Measurements from ENCODE around the gene TRMT2B.
"Not testable (repeated sequence)": the region's sequence is repeated elsewhere in the genome, so short reads cannot be mapped to it uniquely, and the experiment has no call there.

TRMT2B gene

DNA sequence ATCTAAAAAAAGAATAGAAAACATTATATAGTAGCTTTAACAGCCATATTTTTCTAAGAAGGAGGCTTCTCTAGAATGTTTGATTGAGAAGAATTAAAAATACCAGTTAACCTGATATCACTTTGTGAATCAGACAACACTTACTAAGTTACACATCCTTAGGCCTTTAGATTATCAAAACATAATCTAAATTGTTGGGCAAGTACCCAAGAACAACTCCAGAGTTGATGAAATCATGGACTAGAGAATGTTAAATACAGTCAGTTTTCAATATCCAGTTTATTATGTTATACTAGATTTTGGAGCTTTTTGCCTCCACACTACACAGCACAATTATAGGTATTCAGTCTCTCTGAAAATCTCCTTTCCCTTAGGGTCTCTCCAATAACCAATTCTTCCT is 42.8 kb downstream of the TRMT2B start:
- no peaks in the 10 kb centered on the region for H3K36me3 ChIP-seq (ENCODE audit: control insufficient read depth, insufficient read depth, low read length)
- DNase-seq (ENCODE audit: low read depth, low spot score) = no peak

DNA sequence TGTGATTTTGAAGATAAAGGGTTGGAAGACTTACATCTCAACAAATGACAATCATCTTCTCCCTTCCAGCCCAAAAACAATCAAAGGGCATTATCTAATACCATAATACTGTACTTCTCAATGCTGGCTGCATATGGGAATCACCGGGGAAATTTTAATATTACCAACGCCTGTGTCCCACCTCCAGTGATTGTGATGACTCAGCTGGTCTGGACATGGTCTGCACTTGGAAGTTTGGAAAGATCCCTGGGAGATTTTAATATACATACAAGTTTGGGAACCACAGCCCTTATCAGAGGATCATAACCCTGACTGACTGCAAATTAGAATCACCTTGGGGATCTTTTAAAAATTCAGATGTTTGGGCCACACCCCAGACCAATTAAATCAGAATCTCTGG is 52.5 kb downstream of the TRMT2B start:
- H3K9me3 ChIP-seq (ENCODE audit: control insufficient read depth, insufficient read depth, low read length) = no peaks in the 10 kb centered on the region
- H3K36me3 ChIP-seq (ENCODE audit: control insufficient read depth, insufficient read depth, low read length) = no peaks in the 10 kb centered on the region
- no peak for DNase-seq (ENCODE audit: low read depth, low spot score)
- H3K4me1 ChIP-seq (ENCODE audit: control insufficient read depth, insufficient read depth, low read length) = no peaks in the 10 kb centered on the region
- H3K27ac ChIP-seq (ENCODE audit: low read length) = no peak overlapping the region
- no peaks in the 10 kb centered on the region for H3K27me3 ChIP-seq (ENCODE audit: control insufficient read depth, insufficient read depth, low read length)
- no peak overlapping the region for H3K4me3 ChIP-seq (ENCODE audit: low read length)
- no CpG with 5 or more reads among the region's 2 CpGs for WGBS (ENCODE audit: insufficient coverage, insufficient read length)

More for the DNA sequence above, 42.8 kb downstream of the TRMT2B start:
- Histone ChIP-seq H3K27me3 (ENCODE audit: control insufficient read depth, insufficient read depth, low read length) (no peaks in the 10 kb centered on the region), H3K4me3 (ENCODE audit: low read length) (no peak overlapping the region), H3K9me3 (ENCODE audit: control insufficient read depth, insufficient read depth, low read length) (no peaks in the 10 kb centered on the region), H3K4me1 (ENCODE audit: control insufficient read depth, insufficient read depth, low read length) (no peaks in the 10 kb centered on the region), H3K27ac (ENCODE audit: low read length) (no peak overlapping the region)

DNA sequence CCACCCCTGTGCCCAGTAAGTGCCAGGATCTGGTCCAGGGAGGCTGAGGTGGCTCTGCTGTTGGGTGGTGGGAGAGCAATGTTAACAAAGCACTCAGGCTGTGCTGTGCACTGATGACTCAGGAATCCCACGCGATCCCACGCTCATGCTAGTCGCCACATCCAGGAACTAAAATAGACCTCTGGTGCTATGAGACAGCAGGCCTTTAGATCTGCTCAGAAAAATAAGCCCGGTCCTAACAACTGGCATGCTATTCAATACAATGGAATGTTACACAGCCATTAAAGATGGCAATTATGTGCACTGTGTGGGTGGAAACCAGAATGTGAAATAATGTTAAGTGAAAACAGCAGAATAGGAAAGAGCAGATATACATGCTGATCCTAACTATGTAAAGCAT is 56.4 kb downstream of the TRMT2B start:
- no peak for DNase-seq (ENCODE audit: low read depth, low spot score)
- H3K36me3 ChIP-seq (ENCODE audit: control insufficient read depth, insufficient read depth, low read length) = no peaks in the 10 kb centered on the region
- H3K27me3 ChIP-seq (ENCODE audit: control insufficient read depth, insufficient read depth, low read length) = no peaks in the 10 kb centered on the region
- no peak overlapping the region for H3K4me3 ChIP-seq (ENCODE audit: low read length)
- H3K4me1 ChIP-seq (ENCODE audit: control insufficient read depth, insufficient read depth, low read length) = no peaks in the 10 kb centered on the region
- WGBS (ENCODE audit: insufficient coverage, insufficient read length) = no CpG with 5 or more reads among the region's 5 CpGs
- no peaks in the 10 kb centered on the region for H3K9me3 ChIP-seq (ENCODE audit: control insufficient read depth, insufficient read depth, low read length)
- H3K27ac ChIP-seq (ENCODE audit: low read length) = no peak overlapping the region

DNA sequence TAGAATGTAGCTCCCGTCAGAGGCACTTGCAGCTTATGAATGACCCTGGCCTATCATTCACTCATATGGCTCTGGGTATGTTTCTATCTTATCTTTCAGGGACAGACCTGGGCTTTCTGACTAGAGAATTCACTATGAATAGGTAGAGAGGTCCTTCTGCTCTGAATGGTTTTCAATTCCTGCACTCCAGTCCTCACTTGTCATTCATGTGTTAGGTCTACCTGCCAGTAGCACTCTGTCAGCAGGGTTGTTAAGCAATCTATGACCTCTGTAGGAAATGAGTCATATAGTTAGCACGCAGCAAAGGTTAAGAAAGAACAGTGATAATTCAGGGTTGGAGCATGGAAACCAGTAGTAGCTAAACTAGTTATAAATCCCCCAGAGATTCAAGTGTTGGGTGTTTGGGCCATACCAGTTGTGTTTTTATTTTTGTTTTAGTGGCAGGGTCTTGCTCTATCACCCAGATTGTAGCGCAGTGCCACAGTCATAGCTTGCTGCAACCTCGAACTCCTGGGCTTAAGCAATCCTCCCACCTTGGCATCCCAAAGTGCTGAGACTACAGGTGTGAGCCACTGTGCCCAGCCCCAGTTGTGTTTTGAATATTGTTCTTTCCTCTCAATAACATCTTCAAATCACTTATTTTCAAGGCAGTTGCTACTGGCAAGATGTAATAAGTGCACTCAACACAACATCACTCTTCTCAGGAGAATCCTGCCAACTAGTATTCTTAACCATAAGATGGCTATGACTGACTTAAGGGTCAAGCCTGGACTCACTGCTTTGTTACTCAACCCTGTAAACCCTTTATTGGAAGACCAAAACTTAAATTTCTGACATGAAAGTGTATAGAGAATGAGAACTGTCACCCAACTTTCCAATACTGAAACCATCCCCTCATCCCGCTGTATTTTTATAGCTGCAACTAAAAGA is 57.3 kb downstream of the TRMT2B start:
- Histone ChIP-seq H3K27me3 (ENCODE audit: control insufficient read depth, insufficient read depth, low read length) (no peaks in the 10 kb centered on the region), H3K9me3 (ENCODE audit: control insufficient read depth, insufficient read depth, low read length) (no peaks in the 10 kb centered on the region)
- no CpG with 5 or more reads among the region's 5 CpGs for WGBS (ENCODE audit: insufficient coverage, insufficient read length)

DNA sequence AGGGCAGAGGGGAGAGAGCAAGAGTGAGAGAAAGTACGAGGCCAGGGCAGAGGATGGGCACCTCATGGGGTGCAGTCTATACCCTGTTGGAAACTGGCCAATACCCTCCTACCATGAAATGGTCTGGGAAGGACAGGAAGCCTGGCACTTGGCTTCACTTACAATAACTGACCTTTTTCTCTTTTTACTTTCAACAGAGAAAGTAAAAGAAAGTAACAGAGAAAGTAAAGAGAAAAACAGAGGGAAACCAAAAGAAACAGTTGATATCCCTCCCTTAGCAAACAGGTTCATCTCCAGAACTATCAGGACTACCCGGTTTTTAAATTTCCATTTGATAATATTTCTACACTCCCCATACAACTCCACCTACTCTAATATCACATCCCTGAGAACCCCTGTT is 61.8 kb downstream of the TRMT2B start:
- H3K36me3 ChIP-seq (ENCODE audit: control insufficient read depth, insufficient read depth, low read length) = no peaks in the 10 kb centered on the region
- WGBS (ENCODE audit: insufficient coverage, insufficient read length) = 100% methylated on average over 1 of the region's 2 CpGs
- no peaks in the 10 kb centered on the region for H3K9me3 ChIP-seq (ENCODE audit: control insufficient read depth, insufficient read depth, low read length)
- no peak overlapping the region for H3K27ac ChIP-seq (ENCODE audit: low read length)
- H3K4me3 ChIP-seq (ENCODE audit: low read length) = no peak overlapping the region
- DNase-seq (ENCODE audit: low read depth, low spot score) = no peak
- no peaks in the 10 kb centered on the region for H3K4me1 ChIP-seq (ENCODE audit: control insufficient read depth, insufficient read depth, low read length)
- no peaks in the 10 kb centered on the region for H3K27me3 ChIP-seq (ENCODE audit: control insufficient read depth, insufficient read depth, low read length)

More for the DNA sequence above, 57.3 kb downstream of the TRMT2B start:
- H3K4me3 ChIP-seq (ENCODE audit: low read length) = no peak overlapping the region
- H3K27ac ChIP-seq (ENCODE audit: low read length) = no peak overlapping the region
- no peaks in the 10 kb centered on the region for H3K4me1 ChIP-seq (ENCODE audit: control insufficient read depth, insufficient read depth, low read length)
- H3K36me3 ChIP-seq (ENCODE audit: control insufficient read depth, insufficient read depth, low read length) = no peaks in the 10 kb centered on the region
- DNase-seq (ENCODE audit: low read depth, low spot score) = no peak

DNA sequence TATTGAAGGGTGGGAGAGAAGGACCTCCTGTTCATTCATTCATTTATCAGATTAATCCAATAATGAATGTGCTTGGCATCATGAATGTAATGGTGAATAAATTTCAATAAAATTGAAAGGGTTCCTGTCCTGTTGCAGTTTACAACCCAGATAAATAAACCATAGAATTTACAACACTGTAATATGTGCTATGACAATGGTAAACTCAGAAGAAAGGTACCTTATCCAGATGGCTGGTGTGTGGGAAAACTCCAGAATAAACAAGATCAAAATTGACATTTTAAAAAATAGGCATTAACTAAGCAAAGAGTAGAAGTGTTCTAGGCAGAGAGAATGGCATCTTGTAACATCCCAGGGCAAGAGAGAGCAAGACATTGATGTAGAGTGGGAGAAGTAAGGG is 67.1 kb downstream of the TRMT2B start:
- H3K27ac ChIP-seq (ENCODE audit: low read length) = no peak overlapping the region
- H3K4me3 ChIP-seq (ENCODE audit: low read length) = no peak overlapping the region
- no peaks in the 10 kb centered on the region for H3K4me1 ChIP-seq (ENCODE audit: control insufficient read depth, insufficient read depth, low read length)
- H3K9me3 ChIP-seq (ENCODE audit: control insufficient read depth, insufficient read depth, low read length) = no peaks in the 10 kb centered on the region
- H3K36me3 ChIP-seq (ENCODE audit: control insufficient read depth, insufficient read depth, low read length) = no peaks in the 10 kb centered on the region
- DNase-seq (ENCODE audit: low read depth, low spot score) = no peak
- no peaks in the 10 kb centered on the region for H3K27me3 ChIP-seq (ENCODE audit: control insufficient read depth, insufficient read depth, low read length)

DNA sequence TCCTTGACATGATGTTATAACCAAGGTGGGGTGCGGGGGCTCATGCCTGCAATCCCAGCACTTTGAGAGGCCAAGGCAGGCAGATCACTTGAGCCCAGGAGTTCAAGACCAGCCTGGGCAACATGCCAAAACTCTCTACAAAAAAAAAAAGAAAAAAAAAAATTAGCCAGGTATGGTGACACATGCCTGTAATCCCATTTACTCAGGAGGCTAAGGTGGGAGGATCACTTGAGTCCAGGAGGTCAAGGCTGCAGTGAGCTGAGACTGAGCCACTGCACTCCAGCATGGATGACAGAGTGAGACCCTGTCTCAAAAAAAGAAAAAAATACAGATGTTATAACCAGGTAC is 70.4 kb downstream of the TRMT2B start:
- not testable (repeated sequence) for DNase-seq (ENCODE audit: low read depth, low spot score); H3K4me3 ChIP-seq (ENCODE audit: low read length); H3K9me3 ChIP-seq (ENCODE audit: control insufficient read depth, insufficient read depth, low read length); H3K4me1 ChIP-seq (ENCODE audit: control insufficient read depth, insufficient read depth, low read length); H3K27ac ChIP-seq (ENCODE audit: low read length); H3K27me3 ChIP-seq (ENCODE audit: control insufficient read depth, insufficient read depth, low read length); H3K36me3 ChIP-seq (ENCODE audit: control insufficient read depth, insufficient read depth, low read length)
- no CpG with 5 or more reads among the region's 1 CpG for WGBS (ENCODE audit: insufficient coverage, insufficient read length)

DNA sequence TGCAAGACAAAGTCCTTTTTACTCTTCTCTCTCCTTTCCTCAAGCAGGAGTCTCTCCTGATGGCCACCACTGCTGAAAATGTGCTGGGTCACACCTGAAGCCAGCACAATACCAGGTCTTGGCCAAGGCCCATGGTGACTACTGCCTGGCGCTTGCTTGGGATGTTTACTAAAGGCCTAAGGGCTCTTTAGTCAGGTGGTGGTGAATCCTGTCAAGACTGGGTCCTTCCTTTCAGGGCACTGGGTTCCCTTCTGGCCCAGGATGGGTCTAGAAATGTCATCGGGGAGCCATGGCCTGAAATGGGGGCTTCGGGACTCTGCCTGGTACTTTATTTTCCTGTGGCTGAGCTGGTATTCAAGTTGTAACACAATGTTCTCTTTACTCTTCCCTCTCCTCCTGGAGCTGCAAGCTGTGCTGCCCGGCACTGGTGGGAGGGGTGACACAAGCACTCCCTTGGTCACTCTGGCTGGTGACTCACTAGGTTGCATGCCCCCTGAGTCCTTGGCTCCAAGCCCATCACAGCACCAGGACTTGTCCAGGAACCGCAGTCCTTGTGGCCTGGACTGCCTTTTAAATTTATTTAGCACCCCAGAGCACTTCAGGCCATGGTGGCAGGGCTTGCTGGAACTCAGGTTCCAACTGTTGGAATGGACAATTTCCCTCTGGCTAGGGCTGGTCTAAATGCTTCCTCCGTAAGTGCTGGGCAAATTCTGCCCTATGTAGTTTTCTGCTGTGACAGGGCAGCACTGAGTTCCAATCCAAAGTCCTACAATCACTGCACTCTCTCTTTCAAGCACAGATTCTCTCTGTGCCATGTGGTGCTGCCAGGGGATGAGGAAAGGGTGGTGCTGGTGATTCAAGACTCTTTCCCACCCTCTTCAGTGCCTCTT is 71.1 kb downstream of the TRMT2B start:
- Histone ChIP-seq H3K27me3 (ENCODE audit: control insufficient read depth, insufficient read depth, low read length) (no peaks in the 10 kb centered on the region), H3K4me3 (ENCODE audit: low read length) (no peak overlapping the region), H3K36me3 (ENCODE audit: control insufficient read depth, insufficient read depth, low read length) (no peaks in the 10 kb centered on the region), H3K4me1 (ENCODE audit: control insufficient read depth, insufficient read depth, low read length) (no peaks in the 10 kb centered on the region), H3K9me3 (ENCODE audit: control insufficient read depth, insufficient read depth, low read length) (no peaks in the 10 kb centered on the region), H3K27ac (ENCODE audit: low read length) (no peak overlapping the region)
- no CpG with 5 or more reads among the region's 6 CpGs for WGBS (ENCODE audit: insufficient coverage, insufficient read length)
- DNase-seq (ENCODE audit: low read depth, low spot score) = no peak

DNA sequence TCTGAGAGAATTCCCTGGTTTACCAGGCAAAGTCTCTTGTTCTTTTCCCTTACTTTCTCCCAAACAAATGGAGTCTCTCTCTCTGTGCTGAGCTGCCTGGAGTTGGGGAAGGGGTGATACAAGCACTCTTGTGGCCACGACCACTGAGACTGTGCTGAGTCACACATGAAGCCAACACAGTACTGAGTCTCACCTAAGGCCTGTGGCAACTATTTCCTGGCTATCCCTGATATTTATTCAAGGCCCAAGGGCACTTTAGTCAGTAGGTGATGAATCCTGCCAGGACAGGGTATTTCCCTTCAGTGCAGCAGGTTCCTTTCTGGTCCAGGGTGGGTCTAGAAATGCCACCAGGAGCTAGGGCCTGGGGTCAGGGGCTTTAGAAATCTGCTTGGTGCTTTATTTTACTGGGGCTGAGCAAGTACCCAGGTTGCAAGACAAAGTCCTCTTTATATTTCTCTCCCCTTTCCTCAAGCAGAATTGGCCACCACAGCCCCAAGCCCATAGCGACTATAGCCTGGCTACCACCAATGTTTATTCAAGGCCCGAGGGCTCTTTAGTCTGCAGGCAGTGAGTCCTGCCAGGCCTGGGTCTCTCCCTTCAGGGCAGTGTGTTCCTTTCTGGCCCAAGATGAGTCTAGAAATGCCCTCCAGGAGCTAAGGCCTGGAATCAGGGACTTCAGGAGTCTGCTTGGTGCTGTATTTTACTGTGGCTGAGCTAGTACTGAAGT is 71.9 kb downstream of the TRMT2B start:
- H3K4me1 ChIP-seq (ENCODE audit: control insufficient read depth, insufficient read depth, low read length) = no peaks in the 10 kb centered on the region
- H3K4me3 ChIP-seq (ENCODE audit: low read length) = no peak overlapping the region
- H3K9me3 ChIP-seq (ENCODE audit: control insufficient read depth, insufficient read depth, low read length) = no peaks in the 10 kb centered on the region
- H3K27ac ChIP-seq (ENCODE audit: low read length) = no peak overlapping the region
- no CpG with 5 or more reads among the region's 3 CpGs for WGBS (ENCODE audit: insufficient coverage, insufficient read length)
- no peaks in the 10 kb centered on the region for H3K27me3 ChIP-seq (ENCODE audit: control insufficient read depth, insufficient read depth, low read length)
- no peaks in the 10 kb centered on the region for H3K36me3 ChIP-seq (ENCODE audit: control insufficient read depth, insufficient read depth, low read length)
- DNase-seq (ENCODE audit: low read depth, low spot score) = no peak

DNA sequence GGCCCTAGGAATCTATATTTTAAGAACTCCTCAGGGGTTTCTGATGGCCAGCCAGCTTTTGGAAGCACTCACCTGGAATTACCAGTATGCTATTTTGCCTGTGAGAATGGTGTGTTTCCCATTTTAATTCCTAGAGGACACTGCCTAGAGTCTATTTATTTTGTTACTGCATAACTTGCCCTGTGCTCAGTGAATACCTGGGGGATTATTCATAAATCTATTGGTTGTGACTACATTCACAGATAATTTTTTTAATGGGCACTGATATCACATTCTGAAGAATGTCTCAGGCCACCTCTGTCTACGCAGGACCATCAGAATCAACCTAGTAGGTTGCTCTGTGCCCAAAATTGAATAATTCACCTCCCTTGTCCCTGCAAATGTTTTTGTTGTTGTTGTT is 75.7 kb downstream of the TRMT2B start:
- Histone ChIP-seq H3K9me3 (ENCODE audit: control insufficient read depth, insufficient read depth, low read length) (no peaks in the 10 kb centered on the region), H3K36me3 (ENCODE audit: control insufficient read depth, insufficient read depth, low read length) (no peaks in the 10 kb centered on the region), H3K4me3 (ENCODE audit: low read length) (no peak overlapping the region), H3K4me1 (ENCODE audit: control insufficient read depth, insufficient read depth, low read length) (no peaks in the 10 kb centered on the region), H3K27ac (ENCODE audit: low read length) (no peak overlapping the region), H3K27me3 (ENCODE audit: control insufficient read depth, insufficient read depth, low read length) (no peaks in the 10 kb centered on the region)
- no CpG with 5 or more reads among the region's 1 CpG for WGBS (ENCODE audit: insufficient coverage, insufficient read length)
- DNase-seq (ENCODE audit: low read depth, low spot score) = no peak

Data from iPS DF 6.9 (cell line).